HG03378 (cell line): Measurements from ENCODE around the gene OLR1.
"Not testable (repeated sequence)": the region's sequence is repeated elsewhere in the genome, so short reads cannot be mapped to it uniquely, and the experiment has no call there.

ENCODE experiments used
- ATAC-seq: cut with Tn5 transposase; IDR thresholded peaks from one replicate; pipeline ENCODE4 v1.9.1; 2021; ENCODE audit warnings: mild to moderate bottlenecking, moderate library complexity; ENCODE audit not compliant: unreplicated experiment

Gene OLR1

GRCh38 chr12:10171973-10172728 is at the start of gene OLR1:
TSS of gene OLR1 (minus strand) at chr12:10172132. CDS start at chr12:10172077, 55 bp downstream.
- ATAC-seq: no peak

GRCh38 chr12:10220398-10221077 is 48.6 kb upstream of the OLR1 start:
- no peak for ATAC-seq

DNA sequence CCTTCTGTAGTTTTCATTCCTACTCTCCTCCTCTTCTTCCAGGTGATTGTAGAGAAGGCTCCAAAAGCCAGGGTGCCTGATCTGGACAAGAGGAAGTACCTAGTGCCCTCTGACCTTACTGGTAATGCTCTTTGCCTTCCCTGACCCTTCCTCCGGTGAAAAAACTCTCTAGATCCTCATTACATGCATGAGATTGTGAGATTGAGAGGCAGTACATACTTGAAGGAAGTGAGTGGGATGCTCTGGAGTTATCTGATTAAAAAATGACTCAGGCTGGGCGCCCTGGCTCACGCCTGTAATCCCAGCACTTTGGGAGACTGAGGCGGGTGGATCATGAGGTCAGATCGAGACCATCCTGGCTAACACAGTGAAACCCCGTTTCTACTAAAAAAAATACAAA is 46.1 kb upstream of the OLR1 start:
- no peak for ATAC-seq

GRCh38 chr12:10215946-10216345 is 44.0 kb upstream of the OLR1 start:
- not testable (repeated sequence) for ATAC-seq

DNA sequence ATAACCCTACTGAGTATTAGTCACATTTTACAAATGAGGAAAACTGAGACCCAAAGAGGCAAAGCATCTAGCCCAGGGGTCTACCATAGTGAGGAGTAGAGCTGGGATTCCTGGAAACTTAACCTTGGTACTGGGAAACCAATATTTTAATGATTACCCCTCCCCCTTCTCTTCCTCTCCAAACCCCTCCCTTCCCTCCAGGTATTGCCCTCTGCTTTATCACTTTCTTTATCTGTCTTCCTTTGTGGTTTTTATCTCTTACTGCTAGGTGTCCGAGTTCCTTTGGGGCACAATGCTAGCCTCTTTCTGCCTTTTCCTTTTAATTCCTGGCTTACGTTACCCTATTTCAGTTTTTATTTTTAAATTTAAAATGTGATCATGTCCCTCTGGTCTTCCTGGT is 43.5 kb upstream of the OLR1 start:
- no peak for ATAC-seq

DNA sequence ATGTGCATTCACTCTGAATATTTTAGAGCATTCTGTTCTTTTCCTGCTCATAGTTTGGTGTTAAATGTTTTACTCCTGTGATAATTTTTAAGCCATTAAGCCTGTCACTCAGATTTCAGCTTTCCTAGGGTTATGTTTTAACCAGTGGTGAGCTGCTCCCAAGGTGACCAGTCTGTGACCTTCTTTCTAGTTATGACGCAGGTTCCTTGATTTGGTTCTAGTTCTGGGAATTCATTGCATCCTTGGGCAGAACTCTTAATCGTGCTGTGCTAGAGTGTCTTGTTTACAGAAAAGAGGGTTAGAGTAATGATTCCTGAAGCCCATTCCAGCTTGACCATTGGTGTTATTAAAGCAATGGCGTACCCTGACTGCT is 42.9 kb upstream of the OLR1 start:
- no peak for ATAC-seq

GRCh38 chr12:10214136-10214894 is 42.4 kb upstream of the OLR1 start:
- no peak for ATAC-seq

DNA sequence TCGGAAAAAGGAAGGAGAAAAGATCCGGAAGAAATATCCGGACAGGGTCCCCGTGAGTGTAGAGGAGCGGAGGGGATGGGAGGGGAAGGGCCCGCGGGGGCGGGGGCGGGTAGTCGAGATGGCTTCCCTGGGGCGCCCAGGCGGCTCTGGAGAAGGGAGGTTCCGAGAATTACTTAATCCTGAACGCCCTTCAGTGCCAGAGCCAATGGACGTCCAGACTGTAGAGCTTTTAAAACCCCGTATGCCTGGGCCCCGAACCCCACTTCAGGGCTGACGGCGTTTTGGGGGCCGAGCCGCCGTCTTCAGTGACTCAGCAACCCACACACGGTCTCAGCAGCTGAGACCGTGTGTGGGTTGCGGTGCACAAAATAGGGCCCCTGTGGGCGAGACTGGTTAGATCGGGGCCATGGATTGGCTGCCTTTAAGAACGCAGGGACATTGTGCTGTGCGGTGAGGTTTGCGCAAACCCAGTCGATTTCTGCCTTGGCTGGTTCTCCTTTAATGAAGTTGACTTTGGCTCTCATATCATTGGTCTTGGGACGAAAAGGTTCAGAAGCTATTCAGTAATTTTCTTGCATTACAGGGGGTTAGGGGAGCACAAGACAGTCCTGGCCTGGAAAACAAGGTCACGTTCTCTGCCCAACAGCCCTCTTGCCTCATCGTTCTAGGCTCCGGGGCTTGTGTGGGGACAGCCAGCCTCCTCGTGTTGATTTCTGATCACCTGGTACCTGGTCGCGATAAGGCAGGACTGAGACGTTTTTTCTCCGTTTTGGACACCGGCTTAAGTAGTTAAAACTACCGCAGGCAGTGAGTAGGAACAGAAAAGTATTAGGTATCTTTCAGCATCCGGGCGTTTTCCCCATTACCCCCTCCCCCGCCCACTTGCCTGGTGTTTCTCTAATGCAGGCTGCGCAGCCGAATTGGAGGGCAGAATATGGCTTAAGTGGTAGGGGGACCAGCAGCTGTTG is 41.5 kb upstream of the OLR1 start:
- peak; percentile 59 for ATAC-seq

DNA sequence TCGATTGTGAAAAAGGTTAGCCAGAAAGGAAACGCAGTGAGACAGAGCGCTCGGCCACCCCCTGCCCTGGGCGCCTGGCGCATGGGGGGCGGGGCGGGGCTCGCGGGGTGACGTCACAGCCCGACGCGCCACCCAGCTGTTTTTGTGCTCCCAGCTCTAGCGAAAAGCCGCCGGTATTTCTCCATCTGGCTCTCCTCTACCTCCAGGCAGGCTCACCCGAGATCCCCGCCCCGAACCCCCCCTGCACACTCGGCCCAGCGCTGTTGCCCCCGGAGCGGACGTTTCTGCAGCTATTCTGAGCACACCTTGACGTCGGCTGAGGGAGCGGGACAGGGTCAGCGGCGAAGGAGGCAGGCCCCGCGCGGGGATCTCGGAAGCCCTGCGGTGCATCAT is 40.8 kb upstream of the OLR1 start, which contains the start of gene GABARAPL1:
GABARAPL1 (plus strand) TSS at position 139 of the 393 bp plus-strand sequence; CDS start at position 392, 253 bp downstream.
- no peak for ATAC-seq

GRCh38 chr12:10211940-10212738 is 40.2 kb upstream of the OLR1 start:
- ATAC-seq: peak; percentile 49

- no peak for ATAC-seq
Measured at GRCh38 chr12:10211101-10211939, 39.4 kb upstream of the OLR1 start.

DNA sequence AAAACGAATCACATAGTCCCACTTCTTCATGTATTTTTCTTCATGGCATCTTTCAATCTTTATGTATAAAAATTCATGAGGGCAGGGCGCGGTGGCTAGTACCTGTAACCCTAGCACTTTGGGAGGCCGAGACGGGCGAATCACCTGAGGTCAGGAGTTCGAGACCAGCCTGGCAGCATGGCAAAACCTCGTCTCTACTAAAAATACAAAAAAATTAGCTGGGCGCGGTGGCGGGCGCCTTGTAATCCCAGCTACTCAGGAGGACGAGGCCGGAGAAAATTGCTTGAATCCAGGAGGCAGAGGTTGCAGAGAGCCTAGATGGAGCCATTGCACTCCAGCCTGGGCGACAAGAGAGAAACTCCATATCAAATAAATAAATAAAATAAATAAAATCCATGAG is 38.3 kb upstream of the OLR1 start:
- ATAC-seq: no peak

DNA sequence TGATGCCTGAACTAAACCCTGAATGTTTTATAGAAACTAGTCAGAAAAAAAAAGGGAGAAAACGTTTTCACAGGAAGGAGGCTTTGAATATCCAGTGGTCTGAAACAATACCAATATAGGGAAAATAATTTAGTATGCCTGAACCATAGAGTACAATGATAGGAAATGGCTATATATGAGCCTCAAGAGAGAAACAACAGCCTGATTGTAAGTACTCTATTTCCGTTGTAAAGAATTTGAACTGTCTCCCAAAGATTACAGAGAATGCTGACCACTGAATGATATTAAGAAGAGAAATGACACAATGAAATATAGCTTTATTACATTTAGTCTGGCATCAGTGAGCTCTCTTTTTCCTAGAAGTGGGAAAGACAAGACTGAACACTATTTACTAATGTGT is 35.2 kb upstream of the OLR1 start:
- ATAC-seq: no peak

DNA sequence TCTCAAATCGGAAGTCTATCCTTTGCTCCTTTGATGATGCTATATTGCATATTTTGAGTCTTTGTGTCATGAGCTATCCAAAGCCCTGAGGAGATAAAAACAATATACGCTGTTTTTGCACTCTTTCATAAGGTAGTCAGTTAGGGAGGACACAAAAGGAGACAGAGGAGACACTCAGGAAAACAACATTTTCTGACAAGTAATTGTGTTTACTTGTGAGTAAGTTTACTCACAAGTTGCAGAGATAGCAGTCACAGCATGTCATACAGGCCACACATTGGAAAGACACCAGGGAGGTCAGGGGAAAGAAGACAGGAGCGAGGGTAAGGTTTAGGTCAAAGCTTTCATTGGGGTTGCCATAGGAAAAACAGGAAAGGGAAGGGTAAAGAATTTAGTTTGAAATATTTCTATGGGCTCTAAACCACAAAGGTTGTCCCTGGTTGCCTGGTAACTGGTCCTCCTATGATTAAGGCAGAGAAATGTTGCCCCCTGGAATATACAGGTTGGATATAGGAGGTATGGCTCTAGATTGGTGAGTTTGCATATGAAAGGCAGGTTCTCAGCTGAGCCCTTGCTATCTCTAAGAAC is 33.4 kb upstream of the OLR1 start:
- no peak for ATAC-seq

GRCh38 chr12:10204495-10204894 is 32.6 kb upstream of the OLR1 start:
- not testable (repeated sequence) for ATAC-seq

DNA sequence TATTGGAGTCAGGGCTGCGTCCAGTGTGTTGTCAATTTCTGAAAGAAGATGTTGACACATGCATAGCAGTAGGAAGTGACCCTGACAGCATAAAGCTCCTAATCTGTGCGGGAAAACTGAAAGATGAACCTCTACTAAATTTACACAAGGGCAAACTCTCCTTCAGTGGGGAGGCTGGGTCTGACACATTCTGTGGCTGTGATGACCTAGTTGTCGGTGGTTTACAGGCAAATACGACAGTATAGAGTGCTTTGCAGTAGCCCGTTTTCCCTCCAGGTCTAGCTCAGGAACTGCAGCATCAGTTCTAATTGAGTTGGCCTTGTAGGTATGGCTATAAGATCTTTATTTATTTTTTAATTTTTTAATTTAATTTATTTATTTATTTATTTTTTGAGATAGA is 25.9 kb upstream of the OLR1 start:
- no peak for ATAC-seq

DNA sequence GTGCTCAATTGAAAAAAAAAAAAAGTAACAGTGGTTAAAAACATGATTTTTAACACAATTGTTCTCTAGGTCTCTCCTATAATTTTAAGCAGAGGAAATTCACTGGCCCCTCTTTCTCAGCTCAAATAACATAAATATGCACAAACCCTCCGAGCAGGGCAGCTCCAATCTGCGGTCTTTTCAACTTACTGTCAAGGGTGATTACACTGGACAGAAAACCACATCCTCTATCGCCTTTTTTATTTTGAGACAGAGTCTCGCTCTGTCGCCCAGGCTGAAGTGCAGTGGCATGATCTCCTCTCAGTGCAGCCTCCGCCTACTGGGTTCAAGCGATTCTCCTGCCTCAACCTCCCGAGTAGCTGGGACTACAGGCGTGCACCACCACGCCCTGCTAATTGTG is 24.3 kb upstream of the OLR1 start:
- peak; percentile 92 for ATAC-seq

DNA sequence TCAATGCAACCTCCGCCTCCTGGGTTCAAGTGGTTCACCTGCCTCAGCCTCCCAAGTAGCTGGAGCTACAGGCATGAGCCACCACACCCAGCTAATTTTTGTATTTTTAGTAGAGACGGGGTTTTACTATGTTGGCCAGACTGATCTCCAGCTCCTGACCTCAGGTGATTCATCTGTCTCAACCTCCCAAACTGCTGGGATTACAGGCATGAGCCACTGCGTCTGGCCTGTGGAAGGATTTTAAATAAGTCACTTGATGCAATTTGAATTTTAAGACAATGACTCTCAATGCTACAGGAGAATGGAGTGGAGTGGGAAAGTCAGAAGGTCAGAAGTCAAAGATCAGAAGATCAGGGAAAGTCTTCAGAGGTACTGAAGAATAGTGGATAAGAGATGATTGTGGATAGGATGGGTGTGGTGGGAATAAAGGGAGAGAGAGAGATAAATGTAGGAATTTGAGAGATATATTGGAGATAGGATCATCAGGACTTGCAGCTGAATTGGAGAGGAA is 22.3 kb upstream of the OLR1 start:
- no peak for ATAC-seq
